K562 (cell line): ENCODE measurements around the gene DPYSL3. TPM values are rescaled to one million over a fixed set of nuclear protein-coding genes. Genes with fewer than 3 reads are reported as not detected.

Experiments used
- ATAC-seq: fragments of 200-7000 bp; cut with Tn5 transposase; 3 replicates; pipeline ENCODE4 v1.9.1; 2020; ENCODE audit warnings: moderate library complexity
- BruUV-seq: library from RNA; stranded (reverse); fragments of 400-500 nt; replicated peaks from 2 replicates; lab custom pipeline; 2021; lab: Mats Ljungman, UMichigan
- CTCF ChIA-PET: fragments of 300-600 bp; formaldehyde crosslinking; extraction: SDS; loops from one replicate; lab custom pipeline; 2021; ENCODE audit warnings: low intra/inter-chr PET ratio; lab: Yijun Ruan, JAX
- POLR2A ChIA-PET: fragments of 300-600, 350-650 bp; sonication (Branson Sonifier 250); formaldehyde crosslinking; extraction: SDS; loops from one replicate; lab custom pipeline; 2021; ENCODE audit warnings: antibody characterized with exemption, inconsistent platforms; lab: Yijun Ruan, JAX
- DNase-seq, 4 experiments: peaks; one replicate each; pipeline versions ENCODE4 v3.0.0 to v3.0.0-alpha.2; 2011 to 2018; ENCODE audit warnings: low spot score in 3 of 4, mixed read lengths in 3 of 4; ENCODE audit errors: extremely low read depth in 1 of 4
- FAIRE-seq: peaks from 2 replicates; lab custom pipeline; 2011; peaks lifted over from hg19 to GRCh38; lab: Jason Lieb, UNC
- H2AFZ ChIP-seq: 2 replicates; pipeline ENCODE4 v1.6.0; 2011; ENCODE audit warnings: low read depth, low read length, control low read depth, inconsistent platforms
- H3K27ac ChIP-seq: fragments of 200-600 bp; 3 replicates; pipeline ENCODE4 v1.8.0; 2011; ENCODE audit warnings: low read depth, mild to moderate bottlenecking, control low read depth, inconsistent platforms, low read length, moderate library complexity, mixed read lengths; ENCODE audit errors: extremely low read depth
- H3K27me3 ChIP-seq, 2 experiments: fragments of 300-600 bp in 1 of 2; 2 replicates in 1 of 2; 3 replicates in 1 of 2; pipeline versions ENCODE4 v1.6.0 to v1.8.0; 2011; ENCODE audit warnings: inconsistent platforms in 2 of 2, low read length in 2 of 2, mild to moderate bottlenecking in 1 of 2, mixed read lengths in 1 of 2, moderate library complexity in 1 of 2; ENCODE audit not compliant: control insufficient read depth in 2 of 2, insufficient read depth in 2 of 2
- H3K36me3 ChIP-seq: fragments of 300-600 bp; 3 replicates; pipeline ENCODE4 v1.8.0; 2011; ENCODE audit warnings: mild to moderate bottlenecking, low read length, inconsistent platforms; ENCODE audit not compliant: control insufficient read depth, insufficient read depth
- H3K4me1 ChIP-seq, 2 experiments: fragments of 200-600 bp in 1 of 2; replicated peaks in 1 of 2; 2 replicates in 1 of 2; 3 replicates in 1 of 2; pipeline versions ENCODE4 v1.5.1 to v1.8.0; 2011; ENCODE audit warnings: inconsistent platforms in 2 of 2, low read length in 2 of 2, mild to moderate bottlenecking in 1 of 2, mixed read lengths in 1 of 2, moderate library complexity in 1 of 2; ENCODE audit not compliant: control insufficient read depth in 2 of 2, insufficient read depth in 2 of 2
- H3K4me2 ChIP-seq: 2 replicates; pipeline ENCODE4 v1.6.1; 2011; ENCODE audit warnings: low read length, control low read depth, inconsistent platforms, mixed read lengths; ENCODE audit not compliant: insufficient read depth
- H3K4me3 ChIP-seq: fragments of 200-600 bp; sonication (generic), shearing (Covaris generic); 2 replicates; pipeline ENCODE4 v1.5.1; 2016; ENCODE audit warnings: control low read depth, inconsistent platforms
- H3K79me2 ChIP-seq: fragments of 200-600 bp; 3 replicates; pipeline ENCODE4 v1.8.0; 2011; ENCODE audit warnings: low read length, inconsistent platforms; ENCODE audit not compliant: control insufficient read depth, insufficient read depth
- H3K9ac ChIP-seq, 2 experiments: 2 replicates each; pipeline versions ENCODE4 v1.6.0 to v1.6.1; 2011; ENCODE audit warnings: low read depth in 2 of 2, low read length in 2 of 2, control low read depth in 1 of 2, inconsistent platforms in 1 of 2, mild to moderate bottlenecking in 1 of 2, mixed read lengths in 1 of 2; ENCODE audit not compliant: insufficient read depth in 1 of 2
- H3K9me1 ChIP-seq: one replicate; pipeline ENCODE4 v1.6.0; 2011; ENCODE audit warnings: inconsistent platforms, mild to moderate bottlenecking, low read length, moderate library complexity; ENCODE audit not compliant: control insufficient read depth, insufficient read depth
- H3K9me3 ChIP-seq: replicated peaks from 2 replicates; pipeline ENCODE4 v1.5.1; 2011; ENCODE audit warnings: low read depth, low read length, inconsistent platforms; ENCODE audit not compliant: control insufficient read depth, insufficient read depth
- H4K20me1 ChIP-seq: replicated peaks from 2 replicates; pipeline ENCODE4 v1.6.1; 2011; ENCODE audit warnings: low read length, inconsistent platforms, mixed read lengths; ENCODE audit not compliant: control insufficient read depth, insufficient read depth
- JUN ChIP-seq, 2 experiments: sonication (generic) in 1 of 2; formaldehyde crosslinking in 1 of 2; IDR thresholded peaks; 2 replicates each; pipeline versions ENCODE4 v1.6.1 to v1.8.0; 2012 to 2022; ENCODE audit warnings: borderline replicate concordance in 2 of 2, mild to moderate bottlenecking in 2 of 2, improper control_type of control experiment in 1 of 2, low read depth in 1 of 2, low read length in 1 of 2, missing genetic modification reagents in 1 of 2
- NFYB ChIP-seq: IDR thresholded peaks from 2 replicates; pipeline ENCODE4 v1.6.1; 2011; ENCODE audit warnings: mild to moderate bottlenecking, moderate library complexity; ENCODE audit not compliant: insufficient read length; ENCODE audit errors: extremely low read depth
- ZNF436 ChIP-seq: fragments of 250-450, 450-650 bp; sonication (Bioruptor Pico); formaldehyde crosslinking; IDR thresholded peaks from 2 replicates; pipeline ENCODE4 v1.7.0; 2020; ENCODE audit warnings: mild to moderate bottlenecking
- WGBS: fragments of 100-300 bp; shearing (Covaris generic); methylation state at CpG from one replicate; pipeline ENCODE4 v1.1.6; 2016; ENCODE audit warnings: low coverage, mixed read lengths; ENCODE audit not compliant: insufficient coverage; ENCODE audit errors: missing lambda C conversion rate; 5-methylcytosine and 5-hydroxymethylcytosine counted together
- in situ Hi-C: fragments of 300-500 bp; cut with MboI; formaldehyde crosslinking; loops from 4 replicates; pipeline ENCODE4 v1.15.0; 2018; ENCODE audit warnings: inconsistent platforms, mixed read lengths
- intact Hi-C: fragments of 100-400 bp; cut with micrococcal nuclease; formaldehyde crosslinking; loops from 2 replicates; pipeline ENCODE4 v1.14.2; 2022
- polyA plus RNA-seq, 8 experiments: library from polyadenylated mRNA; depleted of rRNA in 4 of 8; stranded (reverse) in 5 of 8; unstranded in 3 of 8; fragments of >200 nt; fragmentation: Nextera tagmentation in 2 of 8; fragmentation: Illumina TruSeq in 1 of 8; extraction: Ambion mirVana in 2 of 8; extraction: Trizol in 1 of 8; gene quantifications; 2 replicates each; pipeline versions ENCODE4 v1.2.1 to v1.2.3, GENCODE V29; 2011 to 2014; ENCODE audit warnings: inconsistent platforms in 1 of 8, missing spikeins in 1 of 8
- total RNA-seq, 7 experiments: library from RNA; depleted of rRNA in 6 of 7; stranded (reverse); fragments of >200 nt in 6 of 7; fragmentation: Illumina TruSeq in 2 of 7; extraction: Trizol in 2 of 7; gene quantifications; 2 replicates each; pipeline versions ENCODE4 v1.2.1 to v1.2.3, GENCODE V29; 2011 to 2021; ENCODE audit warnings: low replicate concordance in 1 of 7
- TF ChIP-seq, protein P1 (sequence below): sonication (generic); formaldehyde crosslinking; IDR thresholded peaks from 2 replicates; pipeline ENCODE4 v1.8.0; 2022; ENCODE audit warnings: mild to moderate bottlenecking, missing genetic modification reagents

The DPYSL3 gene
- total and polyA plus RNA-seq, 9 of the 15 experiments (the other 6 are each of a cell fraction or from before 2014, with no cell fraction given) = 0.07 to 0.55 TPM; not detected in 7

DNA sequence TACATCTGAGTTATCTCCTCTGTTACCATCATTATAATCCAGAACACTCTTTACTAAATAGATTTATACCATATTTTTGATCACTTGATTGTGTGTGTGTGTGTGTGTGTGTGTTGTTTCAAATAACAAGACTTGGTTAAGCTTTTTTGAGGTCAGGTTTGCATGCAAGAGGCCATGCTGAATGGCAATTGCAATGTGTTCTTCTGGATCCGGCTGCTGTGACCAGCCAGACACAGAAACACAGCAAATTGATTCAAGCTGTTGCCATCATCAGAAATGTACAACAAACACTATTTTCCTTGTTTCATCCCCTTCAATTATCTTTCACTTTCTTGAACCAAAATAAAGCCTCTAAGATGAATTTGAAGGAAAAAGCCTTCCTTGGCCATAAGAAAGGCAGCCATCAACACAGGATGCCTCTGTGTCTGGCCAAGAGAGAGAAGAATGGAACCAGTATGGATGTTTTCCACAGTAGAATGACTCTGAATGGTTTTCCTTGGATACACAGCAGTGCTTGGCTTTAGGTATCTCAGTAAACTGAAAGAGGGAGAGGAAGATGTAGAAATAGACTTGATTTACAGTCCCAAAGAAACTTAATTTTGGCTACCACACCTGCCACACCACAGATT lies 53.9 kb downstream of the DPYSL3 start:
- ChIA-PET CTCF (no interaction called here), POLR2A (no interaction called here)
- no peak overlapping the region for H3K9ac ChIP-seq
- 0% methylated on average over 1 of the region's 1 CpG for WGBS
- H3K27ac ChIP-seq = no peak overlapping the region
- no peaks in the 10 kb centered on the region for H3K9me3 ChIP-seq
- FAIRE-seq = no peak
- H3K79me2 ChIP-seq = no peaks in the 10 kb centered on the region
- H3K36me3 ChIP-seq = no peaks in the 10 kb centered on the region
- H4K20me1 ChIP-seq = no peaks in the 10 kb centered on the region
- H3K4me3 ChIP-seq = no peak overlapping the region
- peaks cover 0 to 10% of the 10 kb centered on the region in 2 experiments; a peak in 1 of 5 replicates for H3K27me3 ChIP-seq
- in situ Hi-C loops = no loop called here
- ATAC-seq = no peak
- H3K4me1 ChIP-seq = peaks cover 0 to 14% of the 10 kb centered on the region in 2 experiments; a peak in 2 of 5 replicates
- no peak overlapping the region for H3K4me2 ChIP-seq
- intact Hi-C loops = loop anchor here (5.0 kb wide), 1 partner anchor 121 kb away; no protein-coding TSS in a partner anchor
- no peak for DNase-seq
- H3K9me1 ChIP-seq = no peaks in the 10 kb centered on the region
- H2AFZ ChIP-seq = no peak overlapping the region
- TF ChIP-seq, protein P1, sequence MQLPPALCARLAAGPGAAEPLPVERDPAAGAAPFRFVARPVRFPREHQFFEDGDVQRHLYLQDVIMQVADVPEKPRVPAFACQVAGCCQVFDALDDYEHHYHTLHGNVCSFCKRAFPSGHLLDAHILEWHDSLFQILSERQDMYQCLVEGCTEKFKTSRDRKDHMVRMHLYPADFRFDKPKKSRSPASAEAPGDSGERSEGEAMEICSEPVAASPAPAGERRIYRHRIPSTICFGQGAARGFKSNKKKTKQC = no peak
- no peak for TF ChIP-seq ZNF436 (CRISPR knock-in tag)
- no peak for TF ChIP-seq NFYB
- no peak for TF ChIP-seq JUN (IDR thresholded peaks at IDR 0.05; ENCODE audit: borderline replicate concordance, low read depth, low read length)
- TF ChIP-seq JUN (CRISPR knock-in tag; IDR thresholded peaks at IDR 0.05; ENCODE audit: borderline replicate concordance) = no peak
- TF ChIP-seq, all 486 proteins: peak for 0
- BruUV-seq = no TSS peak
